Mucosa of gallbladder (tissue), 1 donor: ENCODE results near the gene ATF7IP. TPM values are rescaled to one million over a fixed set of nuclear protein-coding genes. Genes with fewer than 3 reads are reported as not detected.

Source experiments
- DNase-seq: peaks from one replicate; pipeline ENCODE4 v3.0.0-alpha.2; 2020; ENCODE audit warnings: low spot score
- total RNA-seq: library from RNA; stranded (reverse); gene quantifications from one replicate; pipeline ENCODE4 v1.2.1, GENCODE V29; 2021
- donor health status: DM: no; HTN: no; CAD: no.

ATF7IP gene
- total RNA-seq, 1 donor from 2014 or later, result 70.6 TPM

- no peak for DNase-seq
These were observed 115.7 kb downstream of the ATF7IP start for GRCh38 chr12:14481201-14481600.

DNA sequence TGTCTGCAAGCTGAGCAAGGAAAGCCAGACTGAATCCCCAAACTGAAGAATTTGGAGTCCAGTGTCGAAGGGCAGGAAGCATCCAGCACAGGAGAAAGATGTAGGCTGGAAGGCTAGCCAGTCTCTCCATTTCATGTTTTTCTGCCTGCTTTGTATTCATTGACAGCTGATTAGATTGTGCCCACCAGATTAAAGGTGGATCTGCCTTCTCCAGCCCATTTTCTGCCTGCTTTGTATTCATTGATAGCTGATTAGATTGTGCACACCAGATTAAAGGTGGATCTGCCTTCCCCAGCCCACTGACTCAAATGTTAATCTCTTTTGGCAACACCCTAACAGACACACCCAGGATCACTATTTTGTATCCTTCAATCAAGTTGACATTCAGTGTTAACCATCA, 116.9 kb downstream of the ATF7IP start:
- no peak for DNase-seq

GRCh38 chr12:14482886-14483285, 117.4 kb downstream of the ATF7IP start:
- no peak for DNase-seq

DNA sequence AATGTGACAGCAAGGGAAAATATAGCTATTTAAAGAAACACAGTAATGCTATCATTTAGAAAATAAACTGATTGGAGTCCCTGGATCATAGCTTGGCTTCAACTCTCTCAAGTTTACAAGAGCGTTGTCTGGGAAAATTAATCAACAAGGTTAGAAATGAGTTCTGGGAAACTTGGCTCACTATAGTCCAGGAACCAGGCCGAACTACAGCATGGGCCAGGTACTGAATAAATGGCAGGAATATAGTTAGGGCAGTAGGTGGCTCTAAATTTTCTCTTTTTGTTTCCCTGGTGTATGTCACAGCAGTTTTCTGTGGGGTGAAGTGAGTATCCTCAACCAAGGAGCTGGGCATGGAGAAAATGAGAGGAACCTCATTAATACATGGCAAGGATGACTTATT, 129.8 kb downstream of the ATF7IP start:
- no peak for DNase-seq

- DNase-seq, result no peak
These were observed 140.4 kb downstream of the ATF7IP start for GRCh38 chr12:14505626-14506596.

GRCh38 chr12:14510574-14510973, 145.1 kb downstream of the ATF7IP start:
- no peak for DNase-seq

DNA sequence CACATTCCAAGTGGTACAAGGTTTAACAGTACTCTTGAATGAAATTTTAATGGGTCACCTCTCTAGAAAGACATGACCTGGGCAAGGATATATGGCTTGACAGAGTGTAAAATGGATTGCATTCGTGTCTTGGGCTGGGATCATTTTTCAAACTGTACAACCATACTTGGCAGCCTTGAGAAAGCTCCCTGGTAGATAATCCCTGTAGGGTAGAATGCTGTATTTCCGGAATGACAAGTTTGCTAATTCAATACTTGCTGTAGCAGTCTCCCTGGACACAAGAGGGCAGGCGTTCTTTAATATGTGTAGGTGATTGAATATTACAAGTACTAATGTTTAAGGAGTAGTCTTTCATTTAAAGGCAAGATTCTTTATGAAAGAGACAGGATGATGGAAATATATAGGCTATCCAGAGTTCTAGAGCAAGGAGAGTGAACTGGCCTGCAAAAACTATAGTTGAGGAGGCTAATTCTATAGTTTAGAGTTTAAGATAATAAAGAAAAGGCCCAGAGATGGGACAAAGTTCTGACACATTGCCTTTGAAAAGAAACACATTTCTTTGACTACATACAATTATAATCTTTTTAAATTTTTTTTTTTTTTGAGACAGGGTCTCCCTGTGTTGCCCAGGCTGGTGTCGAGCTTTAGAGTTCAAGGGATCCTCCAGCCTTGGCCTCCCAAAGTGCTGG, 148.8 kb downstream of the ATF7IP start:
- peak; percentile 74 for DNase-seq

DNA sequence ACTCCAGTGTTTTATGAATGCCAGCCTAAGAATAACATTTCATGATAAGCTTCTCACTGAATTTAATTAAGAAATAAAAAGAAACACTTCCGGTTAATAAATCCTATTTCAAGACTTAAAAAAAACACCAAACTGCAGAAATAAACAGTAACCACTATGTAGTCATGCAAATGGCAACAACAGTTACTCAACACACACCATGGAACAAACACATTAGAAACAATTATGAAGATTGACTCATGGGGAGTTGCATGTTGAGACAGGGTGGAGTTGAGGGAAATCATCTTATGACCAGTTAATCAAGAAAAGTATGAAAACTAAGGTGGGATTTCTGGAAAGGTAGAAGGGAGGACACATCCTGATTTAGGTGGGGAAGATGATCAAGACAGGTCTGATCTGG, 149.5 kb downstream of the ATF7IP start:
- no peak for DNase-seq

GRCh38 chr12:14521822-14522221, 156.3 kb downstream of the ATF7IP start:
- no peak for DNase-seq

- no peak for DNase-seq
These were observed 160.5 kb downstream of the ATF7IP start for GRCh38 chr12:14525964-14526363.

DNA sequence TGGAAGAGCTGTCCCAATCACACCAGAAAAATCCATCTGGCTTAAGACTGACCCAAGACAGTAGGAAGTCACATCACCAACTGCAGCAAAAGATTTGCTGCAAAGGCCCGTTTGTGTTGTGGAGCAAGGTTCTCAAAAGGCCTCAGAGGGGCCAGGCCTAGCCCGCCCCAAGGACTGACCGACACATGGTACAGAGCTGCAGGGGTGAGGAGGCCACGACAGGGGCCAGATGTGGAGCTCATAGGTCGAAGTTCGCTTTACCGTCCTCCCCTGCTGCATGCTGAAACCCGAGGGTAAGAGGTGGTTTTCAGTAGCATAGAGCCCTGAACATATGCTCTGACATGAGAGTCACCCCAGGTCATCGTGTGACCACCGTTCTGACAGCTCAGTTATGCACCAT, 166.7 kb downstream of the ATF7IP start:
- no peak for DNase-seq

GRCh38 chr12:14537088-14537487, 171.6 kb downstream of the ATF7IP start:
- no peak for DNase-seq

- no peak for DNase-seq
These were observed 175.4 kb downstream of the ATF7IP start for GRCh38 chr12:14540801-14541462.

GRCh38 chr12:14545144-14546124, 180.0 kb downstream of the ATF7IP start:
- DNase-seq, result no peak

- DNase-seq, result no peak
These were observed 182.1 kb downstream of the ATF7IP start for GRCh38 chr12:14547571-14547970.

DNA sequence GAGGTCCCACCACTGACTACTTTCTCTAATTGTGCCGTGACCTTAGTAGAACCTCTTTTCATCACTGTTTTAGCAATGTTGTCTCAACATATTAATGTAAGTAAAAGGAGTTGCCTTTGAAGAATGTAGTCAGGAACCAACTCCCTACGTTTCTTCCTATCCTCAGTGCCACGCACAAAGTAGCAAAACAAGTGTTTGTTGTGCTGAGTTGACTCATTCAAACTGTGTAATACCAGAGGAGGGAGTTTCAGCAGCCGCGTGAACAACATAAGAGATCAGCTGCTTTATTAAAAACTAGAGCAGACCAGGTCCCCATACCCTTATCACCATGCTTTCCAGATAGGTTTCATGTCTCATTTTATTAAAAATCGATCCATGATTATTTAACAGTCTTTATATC, 183.1 kb downstream of the ATF7IP start:
- DNase-seq, result no peak

Other genes starting within 250 kb of the ATF7IP start
- gene PLBD1, start 202.2 kb downstream of the ATF7IP start, total RNA-seq, result 41.9 TPM